Stimulated activated effector memory CD8-positive, alpha-beta T cell treated with anti-CD3 and anti-CD28 coated beads, Interleukin-12 subunit alpha, Interleukin-12 subunit beta, amount 100 ng/mL, for 72 hours (primary cell): ENCODE results near the gene PDCD6IP.
A peak's percentile ranks its signal among the peaks of the same experiment; 100 is the strongest.

Experiments
- ATAC-seq: fragments of 150-1000 bp; cut with Tn5 transposase; 2 replicates; pipeline ENCODE4 v1.10.0; 2021
- DNase-seq, 2 donors: peaks; one replicate each; pipeline ENCODE4 v3.0.0; 2021 to 2022; ENCODE audit warnings: low spot score in 2 of 2
- H3K27ac Mint-ChIP-seq: one replicate; pipeline ENCODE4 v1.8.0; 2022; ENCODE audit warnings: mild to moderate bottlenecking, mixed read lengths
- H3K36me3 Mint-ChIP-seq: one replicate; pipeline ENCODE4 v1.8.0; 2022; ENCODE audit warnings: mild to moderate bottlenecking, mixed read lengths
- H3K4me1 Mint-ChIP-seq: one replicate; pipeline ENCODE4 v1.8.0; 2022; ENCODE audit warnings: mixed read lengths
- H3K4me3 Mint-ChIP-seq: one replicate; pipeline ENCODE4 v1.8.0; 2022; ENCODE audit warnings: mild to moderate bottlenecking, mixed read lengths
- H3K9me3 Mint-ChIP-seq: one replicate; pipeline ENCODE4 v1.8.0; 2022; ENCODE audit warnings: mixed read lengths

Gene PDCD6IP

GRCh38 chr3:33885496-33885895 is 87.1 kb downstream of the PDCD6IP start:
- DNase-seq (no peak), ATAC-seq (peak; percentile 58)
- Mint-ChIP-seq H3K4me3 (no peak overlapping the region), H3K4me1 (peaks cover 12% of the 10 kb centered on the region), H3K36me3 (no peaks in the 10 kb centered on the region), H3K27ac (no peak overlapping the region), H3K9me3 (no peaks in the 10 kb centered on the region)

DNA sequence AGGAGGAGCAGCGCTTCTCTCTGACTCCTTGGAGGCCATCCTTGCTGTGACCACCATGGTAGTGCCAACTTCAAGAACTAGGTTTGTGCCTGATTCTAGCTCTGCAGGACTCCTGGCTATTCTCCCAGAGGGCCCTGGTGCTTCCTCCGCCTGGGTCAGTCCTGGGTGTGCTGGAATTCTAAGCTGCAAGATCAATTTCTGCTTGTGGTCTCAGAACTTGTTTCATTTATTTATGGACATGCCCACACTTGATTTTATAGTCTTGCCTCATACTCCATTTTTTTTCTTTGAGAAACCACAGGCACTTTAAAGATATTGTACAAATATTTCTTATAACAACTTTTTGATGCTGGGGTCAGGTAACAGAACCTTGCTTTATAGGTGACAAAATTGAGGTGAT is 87.6 kb downstream of the PDCD6IP start:
- no peak for DNase-seq
- Mint-ChIP-seq H3K36me3 (no peaks in the 10 kb centered on the region), H3K9me3 (no peaks in the 10 kb centered on the region), H3K4me3 (no peak overlapping the region), H3K27ac (no peak overlapping the region), H3K4me1 (peaks cover 12% of the 10 kb centered on the region)
- no peak for ATAC-seq

- Mint-ChIP-seq H3K9me3 (no peaks in the 10 kb centered on the region), H3K4me3 (no peak overlapping the region), H3K4me1 (peaks cover 12% of the 10 kb centered on the region), H3K36me3 (no peaks in the 10 kb centered on the region), H3K27ac (no peak overlapping the region)
- no peak for ATAC-seq
- no peak for DNase-seq
Measured at GRCh38 chr3:33887478-33887877, 89.0 kb downstream of the PDCD6IP start.

DNA sequence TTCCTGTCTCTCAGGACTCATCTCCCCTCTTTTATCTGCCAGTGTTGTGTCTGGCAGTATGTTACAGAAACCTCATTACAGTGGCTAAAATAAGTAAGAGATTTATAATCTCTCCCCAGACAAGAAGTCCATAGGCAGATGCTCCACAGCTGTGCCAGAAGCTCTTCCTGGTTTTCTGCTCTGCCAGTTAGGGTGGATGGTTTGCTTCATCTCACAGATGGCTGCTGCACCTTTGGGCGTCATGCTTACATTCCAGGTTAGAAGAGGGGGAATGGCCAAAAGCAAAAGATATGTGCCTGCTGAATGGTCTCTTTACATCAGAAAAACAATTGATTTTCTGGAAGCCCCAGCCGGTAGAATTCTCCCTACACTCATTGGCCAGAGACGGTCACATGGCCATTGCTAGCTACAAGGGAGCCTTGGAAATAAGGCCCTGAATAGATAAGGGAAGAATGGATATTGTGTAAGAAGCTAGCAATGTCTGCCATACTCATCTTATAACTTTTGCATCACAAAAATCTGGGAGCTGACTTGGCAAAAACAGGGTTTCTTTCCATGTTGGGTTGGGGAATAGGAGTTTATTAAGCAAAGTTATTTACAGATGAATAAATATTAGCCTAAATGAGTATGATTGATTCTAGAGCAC is 91.1 kb downstream of the PDCD6IP start:
- Mint-ChIP-seq H3K36me3 (no peaks in the 10 kb centered on the region), H3K4me1 (peaks cover 6% of the 10 kb centered on the region), H3K4me3 (no peak overlapping the region), H3K27ac (no peak overlapping the region), H3K9me3 (no peaks in the 10 kb centered on the region)
- DNase-seq (peak in 1 of 2 donors; percentile 17), ATAC-seq (no peak)

DNA sequence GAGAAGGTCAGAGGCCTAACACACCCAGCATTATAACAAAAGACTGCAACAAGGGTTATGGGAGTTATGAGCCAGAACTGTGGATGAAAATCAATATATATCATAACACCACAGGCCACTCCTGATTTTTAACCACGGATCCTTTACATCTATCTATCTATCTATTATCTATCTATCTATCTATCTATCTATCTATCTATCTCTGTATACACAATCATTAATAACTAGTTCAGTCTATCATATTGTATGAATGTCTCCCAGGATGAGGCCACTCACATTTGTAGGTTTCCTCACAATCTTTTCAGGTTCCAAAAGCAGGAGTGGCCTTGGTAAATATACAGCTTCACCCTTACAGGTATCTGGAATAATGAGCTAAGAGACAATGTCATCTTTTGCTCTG is 94.2 kb downstream of the PDCD6IP start:
- Mint-ChIP-seq H3K9me3 (no peaks in the 10 kb centered on the region), H3K4me3 (no peak overlapping the region), H3K27ac (no peak overlapping the region), H3K4me1 (no peaks in the 10 kb centered on the region), H3K36me3 (no peaks in the 10 kb centered on the region)
- ATAC-seq = no peak
- DNase-seq = no peak

DNA sequence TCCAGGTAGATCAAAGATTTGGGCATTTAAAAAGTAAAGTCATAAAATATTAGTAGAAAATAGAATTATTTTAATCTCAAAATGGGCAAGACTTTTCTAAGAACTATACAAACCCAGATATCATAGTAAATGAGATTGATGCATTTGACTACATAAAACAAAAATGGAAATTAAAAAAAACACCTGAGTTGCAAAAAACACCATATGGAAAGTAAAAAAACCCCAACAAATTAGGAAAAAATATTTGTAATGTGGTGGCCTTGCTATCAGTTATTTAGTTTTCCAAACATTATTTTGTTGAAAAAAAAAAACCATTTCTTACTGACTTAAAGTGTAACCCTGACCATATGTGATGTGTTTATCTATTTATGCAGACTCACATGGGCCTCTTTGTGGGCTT is 97.2 kb downstream of the PDCD6IP start:
- H3K4me1 Mint-ChIP-seq = no peaks in the 10 kb centered on the region
- ATAC-seq (no peak), DNase-seq (no peak)
- no peaks in the 10 kb centered on the region for H3K9me3 Mint-ChIP-seq
- H3K4me3 Mint-ChIP-seq = no peak overlapping the region
- no peak overlapping the region for H3K27ac Mint-ChIP-seq
- no peaks in the 10 kb centered on the region for H3K36me3 Mint-ChIP-seq

- H3K27ac Mint-ChIP-seq = no peak overlapping the region
- H3K4me1 Mint-ChIP-seq = no peaks in the 10 kb centered on the region
- no peaks in the 10 kb centered on the region for H3K9me3 Mint-ChIP-seq
- DNase-seq = no peak
- ATAC-seq = no peak
- H3K36me3 Mint-ChIP-seq = no peaks in the 10 kb centered on the region
- no peak overlapping the region for H3K4me3 Mint-ChIP-seq
Measured at GRCh38 chr3:33897306-33897705, 98.9 kb downstream of the PDCD6IP start.

DNA sequence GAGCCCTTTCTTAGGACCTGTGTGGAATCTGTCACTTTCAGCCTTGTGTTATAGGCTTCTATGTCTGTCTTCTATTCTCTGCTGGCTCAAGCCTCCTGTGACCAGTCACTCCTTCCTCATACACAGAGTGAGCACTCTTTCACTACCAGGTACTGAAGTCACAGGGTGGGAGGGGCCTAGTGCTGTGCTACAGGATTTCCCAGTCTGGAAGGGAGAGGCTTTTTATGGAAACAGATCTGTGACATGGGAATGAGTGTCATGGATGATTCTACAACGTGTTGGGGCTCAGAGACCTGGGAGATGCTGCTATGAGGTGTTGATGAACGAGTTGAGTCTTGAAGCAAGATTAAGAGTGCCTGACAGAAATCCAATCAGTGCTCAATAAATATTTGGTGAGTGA is 100.5 kb downstream of the PDCD6IP start:
- H3K27ac Mint-ChIP-seq = peak overlapping the region; percentile 38
- H3K9me3 Mint-ChIP-seq = no peaks in the 10 kb centered on the region

DNA sequence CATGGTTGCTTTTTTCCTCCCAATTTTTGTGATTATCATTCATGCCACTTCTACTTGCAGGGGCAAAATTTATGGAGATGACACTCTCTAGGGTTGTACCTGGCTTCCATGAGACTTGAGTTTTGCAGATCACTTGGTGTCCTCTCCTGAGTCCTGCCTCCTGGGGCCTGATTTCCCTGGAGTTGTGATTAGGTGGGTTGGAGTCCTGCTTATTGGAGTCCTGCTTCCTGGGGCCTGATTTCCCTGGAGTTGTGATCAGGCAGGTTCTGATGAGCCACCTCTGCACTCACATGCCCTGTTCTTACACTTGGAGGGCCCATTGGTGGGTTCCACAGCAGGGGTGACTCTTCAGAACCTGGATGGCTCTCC is 102.0 kb downstream of the PDCD6IP start:
- Mint-ChIP-seq H3K4me1 (no peaks in the 10 kb centered on the region), H3K36me3 (no peaks in the 10 kb centered on the region), H3K4me3 (no peak overlapping the region), H3K9me3 (no peaks in the 10 kb centered on the region), H3K27ac (no peak overlapping the region)
- ATAC-seq = no peak
- no peak for DNase-seq

More for the DNA sequence above, 100.5 kb downstream of the PDCD6IP start:
- DNase-seq (peak in 1 of 2 donors; percentile 18), ATAC-seq (peak; percentile 38)
- Mint-ChIP-seq H3K4me3 (no peak overlapping the region), H3K36me3 (no peaks in the 10 kb centered on the region), H3K4me1 (no peaks in the 10 kb centered on the region)

DNA sequence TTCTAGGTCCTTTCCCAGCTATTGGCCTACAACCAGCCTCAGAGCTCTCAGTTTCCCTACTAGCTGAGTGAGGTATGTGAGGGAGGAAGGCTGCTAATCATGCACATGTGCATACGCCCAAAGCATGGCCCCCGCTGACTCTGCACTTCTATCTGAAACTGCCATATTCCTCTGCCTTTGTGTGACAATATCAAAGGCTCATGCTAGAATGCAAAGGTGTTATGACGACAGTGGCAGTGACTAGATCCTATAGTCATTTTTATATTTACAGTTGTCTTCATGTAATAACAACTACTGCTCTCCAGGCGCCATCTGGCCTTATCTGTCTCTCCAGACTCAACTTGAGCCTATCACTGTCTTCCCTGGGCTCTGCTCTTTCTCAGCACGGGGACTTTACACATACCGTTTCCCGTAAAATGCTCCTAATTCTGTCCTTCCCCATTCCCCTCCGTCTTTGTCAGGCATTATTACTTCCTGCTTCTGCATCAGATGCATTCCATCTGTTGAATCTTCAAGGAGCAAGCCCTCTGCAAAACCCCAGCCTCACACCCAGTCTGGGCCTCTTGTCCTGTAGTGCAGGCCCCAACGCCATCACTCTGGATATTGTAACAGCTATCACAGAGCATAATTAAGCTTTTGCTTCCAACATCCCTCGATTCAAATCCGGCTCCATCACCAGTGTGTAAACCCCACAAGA is 102.5 kb downstream of the PDCD6IP start:
- no peak for ATAC-seq
- no peaks in the 10 kb centered on the region for H3K36me3 Mint-ChIP-seq
- H3K4me1 Mint-ChIP-seq = no peaks in the 10 kb centered on the region
- no peak overlapping the region for H3K27ac Mint-ChIP-seq
- no peak overlapping the region for H3K4me3 Mint-ChIP-seq
- H3K9me3 Mint-ChIP-seq = no peaks in the 10 kb centered on the region
- no peak for DNase-seq

- H3K4me1 Mint-ChIP-seq = no peaks in the 10 kb centered on the region
- ATAC-seq (no peak), DNase-seq (no peak)
- no peak overlapping the region for H3K4me3 Mint-ChIP-seq
- no peaks in the 10 kb centered on the region for H3K36me3 Mint-ChIP-seq
- H3K9me3 Mint-ChIP-seq = no peaks in the 10 kb centered on the region
- no peak overlapping the region for H3K27ac Mint-ChIP-seq
Measured at GRCh38 chr3:33901862-33902563, 103.6 kb downstream of the PDCD6IP start.

GRCh38 chr3:33904730-33905129 is 106.3 kb downstream of the PDCD6IP start:
- H3K4me3 Mint-ChIP-seq = no peak overlapping the region
- H3K9me3 Mint-ChIP-seq = no peaks in the 10 kb centered on the region
- ATAC-seq = peak; percentile 37
- no peak overlapping the region for H3K27ac Mint-ChIP-seq
- no peaks in the 10 kb centered on the region for H3K36me3 Mint-ChIP-seq
- H3K4me1 Mint-ChIP-seq = no peaks in the 10 kb centered on the region
- DNase-seq = no peak

- no peak for DNase-seq
- H3K4me1 Mint-ChIP-seq = no peaks in the 10 kb centered on the region
- ATAC-seq = no peak
- H3K36me3 Mint-ChIP-seq = no peaks in the 10 kb centered on the region
- H3K9me3 Mint-ChIP-seq = no peaks in the 10 kb centered on the region
- no peak overlapping the region for H3K27ac Mint-ChIP-seq
- no peak overlapping the region for H3K4me3 Mint-ChIP-seq
Measured at GRCh38 chr3:33908250-33908851, 109.9 kb downstream of the PDCD6IP start.

DNA sequence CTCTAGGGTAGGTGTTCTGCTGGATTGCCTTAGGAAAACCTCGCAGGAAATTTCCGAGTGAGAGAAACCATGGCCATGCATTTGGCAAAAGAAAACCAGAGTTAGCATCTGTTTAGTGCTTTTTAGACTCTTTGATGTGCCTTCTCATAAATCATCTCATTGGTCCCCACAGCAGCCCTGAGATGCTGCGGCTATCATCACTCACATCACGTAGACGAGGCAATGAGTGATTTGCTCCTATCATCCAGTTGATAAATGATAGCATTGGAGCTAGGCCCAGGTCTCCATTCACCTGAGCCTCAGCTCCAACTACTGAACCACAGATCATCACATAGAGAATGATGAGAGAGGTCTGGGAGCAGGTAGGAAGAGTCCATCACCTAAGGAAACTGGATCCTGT is 111.1 kb downstream of the PDCD6IP start:
- Mint-ChIP-seq H3K4me1 (no peaks in the 10 kb centered on the region), H3K9me3 (no peaks in the 10 kb centered on the region), H3K36me3 (no peaks in the 10 kb centered on the region), H3K4me3 (no peak overlapping the region), H3K27ac (no peak overlapping the region)
- no peak for ATAC-seq
- no peak for DNase-seq

DNA sequence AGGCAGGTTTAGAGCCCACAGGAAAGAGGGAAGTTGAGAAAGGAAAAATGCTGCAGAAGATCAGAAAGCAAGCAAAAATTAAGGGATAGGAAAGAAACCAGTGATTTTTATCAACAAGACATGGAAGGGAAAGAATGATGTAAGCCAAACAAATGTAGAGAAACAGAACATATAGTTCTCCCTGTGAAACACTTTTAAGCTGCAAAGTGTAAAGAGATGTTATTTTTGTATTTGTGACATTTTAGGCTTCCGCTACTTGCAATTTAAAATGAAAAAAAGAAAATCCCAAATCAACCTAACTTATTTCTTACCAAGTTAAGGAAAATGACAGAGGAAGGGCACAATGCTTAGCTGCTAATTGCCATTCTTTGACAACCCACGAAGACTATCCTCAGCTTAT is 111.6 kb downstream of the PDCD6IP start:
- DNase-seq (no peak), ATAC-seq (no peak)
- Mint-ChIP-seq H3K4me1 (no peaks in the 10 kb centered on the region), H3K4me3 (no peak overlapping the region), H3K9me3 (no peaks in the 10 kb centered on the region), H3K27ac (no peak overlapping the region), H3K36me3 (no peaks in the 10 kb centered on the region)
